Spleen (tissue), 11 donors: ENCODE measurements around the gene TMEM218. TPM values are rescaled to one million over a fixed set of nuclear protein-coding genes. Genes with fewer than 3 reads are reported as not detected.
"Not testable (repeated sequence)": the region's sequence is repeated elsewhere in the genome, so short reads cannot be mapped to it uniquely, and the experiment has no call there.

Source experiments
- DNase-seq: peaks from one replicate; pipeline ENCODE4 v3.0.0-alpha.2; 2020
- H3K27ac ChIP-seq, 8 donors: fragments of 200-600 bp; sonication (generic) in 7 of 8; 1 replicate in 4 of 8; 2 replicates in 4 of 8; pipeline versions ENCODE4 v1.5.0 to v1.8.0; 2016 to 2021; ENCODE audit warnings: inconsistent platforms in 4 of 8, mild to moderate bottlenecking in 4 of 8, moderate library complexity in 1 of 8
- H3K27me3 ChIP-seq, 7 donors: fragments of 200-600 bp; sonication (generic) in 6 of 7; replicated peaks in 1 of 7; 1 replicate in 4 of 7; 2 replicates in 3 of 7; pipeline versions ENCODE4 v1.5.0 to v1.8.0; 2016 to 2021; ENCODE audit warnings: inconsistent platforms in 3 of 7, mild to moderate bottlenecking in 1 of 7
- H3K36me3 ChIP-seq, 6 donors: fragments of 200-600 bp; sonication (generic) in 5 of 6; 1 replicate in 4 of 6; 2 replicates in 2 of 6; pipeline versions ENCODE4 v1.5.0 to v1.8.0; 2016 to 2021; ENCODE audit warnings: inconsistent platforms in 2 of 6
- H3K4me1 ChIP-seq, 6 donors: fragments of 200-600 bp; sonication (generic) in 5 of 6; 1 replicate in 3 of 6; 2 replicates in 3 of 6; pipeline versions ENCODE4 v1.5.0 to v1.8.0; 2016 to 2021; ENCODE audit warnings: inconsistent platforms in 3 of 6
- H3K4me3 ChIP-seq, 8 donors: fragments of 200-600 bp; sonication (generic) in 7 of 8; 1 replicate in 4 of 8; 2 replicates in 4 of 8; pipeline versions ENCODE4 v1.5.0 to v1.8.0; 2016 to 2021; ENCODE audit warnings: inconsistent platforms in 4 of 8, mild to moderate bottlenecking in 4 of 8, moderate library complexity in 2 of 8
- H3K9me3 ChIP-seq, 8 donors: fragments of 200-600 bp; sonication (generic) in 7 of 8; 1 replicate in 4 of 8; 2 replicates in 4 of 8; pipeline versions ENCODE4 v1.5.0 to v1.8.0; 2016 to 2021; ENCODE audit warnings: inconsistent platforms in 4 of 8
- POLR2A ChIP-seq, 3 donors: fragments of 450-650 bp; IDR thresholded peaks; one replicate each; pipeline ENCODE4 v1.5.1; 2017; ENCODE audit warnings: antibody characterized with exemption in 3 of 3, mild to moderate bottlenecking in 1 of 3
- POLR2AphosphoS5 ChIP-seq, 3 donors: sonication (generic); formaldehyde crosslinking; IDR thresholded peaks; one replicate each; pipeline ENCODE4 v1.5.1; 2017; ENCODE audit warnings: antibody characterized with exemption in 3 of 3
- WGBS, 5 donors: extraction: QIAGEN DNeasy Blood & Tissue Kit in 3 of 5; methylation state at CpG; one replicate each; pipeline versions ENCODE4 v1.1.5 to v1.1.7; 2013 to 2018; 5-methylcytosine and 5-hydroxymethylcytosine counted together
- intact Hi-C: fragments of 100-400 bp; cut with DNase I; formaldehyde crosslinking; loops from one replicate; pipeline ENCODE4 v1.15.0; 2023; ENCODE audit warnings: low total_unique reads
- polyA plus RNA-seq, 3 donors: library from polyadenylated mRNA; stranded (reverse); fragments of 200-250 nt; gene quantifications; one replicate each; pipeline ENCODE4 v1.2.1, GENCODE V29; 2013
- total RNA-seq, 7 donors: library from RNA; depleted of rRNA in 3 of 7; stranded (reverse); fragments of >200 nt in 3 of 7; fragmentation: NEBNext Ultra II Directional in 4 of 7; extraction: Animal tissue kit (Norgen Biotek cat#: 25700) in 4 of 7; gene quantifications; one replicate each; pipeline versions ENCODE4 v1.1.0 to v1.2.1, GENCODE V29; 2016 to 2021
- TF ChIP-seq, protein P1 (sequence below), 11 experiments: fragments of 200-600 bp in 7 of 11; fragments of 450-650 bp in 4 of 11; sonication (generic) in 4 of 11; IDR thresholded peaks in 8 of 11; conservative IDR thresholded peaks in 3 of 11; 1 replicate in 7 of 11; 2 replicates in 4 of 11; pipeline versions ENCODE4 v1.4.0 to v1.8.0; 2016 to 2021; ENCODE audit warnings: antibody characterized with exemption in 11 of 11, inconsistent platforms in 4 of 11, mild to moderate bottlenecking in 1 of 11
- donor health status: healthy with polysubstance abuse.
- donor health status: DM: no; HTN: no; CAD: no; lungs with moderate emphysema.
- donor health status: DM: no; HTN: no; CAD: no.
- donor health status: Bipolar disorder and iron deficiency.
- donor health status: healthy.
- donor health status: DM: no; HTN: no; CAD: no.
- donor health status: DM: yes; HTN: yes; CAD: no.

The TMEM218 gene
- total and polyA plus RNA-seq, 10 donors = 12.0 to 34.7 (median 20.7) TPM

DNA sequence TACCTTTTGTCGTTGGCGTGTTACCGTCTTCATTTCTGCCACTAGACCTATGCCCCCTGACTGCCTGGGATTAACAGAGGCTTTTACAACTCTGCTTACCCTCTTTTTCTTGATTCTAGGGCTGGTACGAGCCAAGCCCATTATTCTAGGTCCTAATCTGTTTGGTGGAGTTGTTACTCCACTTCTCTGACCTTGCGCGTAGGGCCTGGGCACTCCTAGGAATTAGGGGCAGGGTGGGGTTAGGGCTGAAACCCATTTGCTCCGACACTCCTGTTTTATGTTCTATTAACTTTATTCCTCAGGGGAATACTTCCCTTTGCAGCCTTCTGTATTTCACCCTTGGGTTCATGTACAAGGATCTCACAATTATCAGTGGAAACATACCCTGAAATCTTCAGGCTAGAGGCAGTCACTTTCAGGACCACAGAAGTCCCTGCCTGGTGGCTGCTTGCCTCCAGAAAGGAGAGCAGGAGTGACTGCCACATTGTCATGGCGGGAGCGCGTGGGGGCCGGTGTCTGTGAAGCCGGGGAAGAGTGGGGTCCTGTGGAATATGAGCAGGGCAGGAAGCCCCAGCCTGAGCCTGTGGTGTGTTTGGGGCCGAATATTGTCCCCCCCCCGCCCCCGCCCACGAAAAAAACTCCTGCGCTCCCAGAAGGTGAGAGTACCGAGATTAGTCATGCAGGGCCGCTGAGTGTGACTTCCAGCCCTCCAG, 49.1 kb downstream of the TMEM218 start:
- DNase-seq = no peak

DNA sequence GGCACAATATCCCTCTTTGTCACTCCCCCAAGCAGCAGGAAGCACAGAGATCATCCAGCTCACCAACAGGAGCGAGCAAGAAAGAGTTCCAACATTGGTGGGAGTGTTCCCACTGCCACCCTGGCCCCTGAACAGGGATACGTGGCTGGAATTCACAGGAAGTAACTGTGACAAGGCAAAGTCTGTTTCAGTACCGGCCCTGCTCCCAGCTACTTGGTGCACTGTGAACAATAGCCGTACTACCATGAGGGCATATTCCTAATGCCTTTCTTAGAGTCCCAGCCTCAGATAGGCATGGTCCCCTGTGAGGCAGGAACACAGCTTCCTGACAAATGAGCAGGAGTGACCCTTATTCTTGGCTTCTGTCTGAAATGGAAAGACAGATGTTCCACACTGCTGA, 50.1 kb downstream of the TMEM218 start:
- WGBS, 5 donors = 65 to 86% (median 82%) methylated on average over 4 of the region's 4 CpGs
- Histone ChIP-seq H3K9me3 (peaks cover 0 to 1% (median 0%) of the 10 kb centered on the region in 8 donors), H3K4me1 (peaks cover 0 to 30% (median 15%) of the 10 kb centered on the region in 6 donors), H3K27me3 (peaks cover 0 to 28% (median 0%) of the 10 kb centered on the region in 7 donors), H3K4me3 (no peak overlapping the region), H3K27ac (no peak overlapping the region), H3K36me3 (no peaks in the 10 kb centered on the region)
- TF ChIP-seq, protein P1, sequence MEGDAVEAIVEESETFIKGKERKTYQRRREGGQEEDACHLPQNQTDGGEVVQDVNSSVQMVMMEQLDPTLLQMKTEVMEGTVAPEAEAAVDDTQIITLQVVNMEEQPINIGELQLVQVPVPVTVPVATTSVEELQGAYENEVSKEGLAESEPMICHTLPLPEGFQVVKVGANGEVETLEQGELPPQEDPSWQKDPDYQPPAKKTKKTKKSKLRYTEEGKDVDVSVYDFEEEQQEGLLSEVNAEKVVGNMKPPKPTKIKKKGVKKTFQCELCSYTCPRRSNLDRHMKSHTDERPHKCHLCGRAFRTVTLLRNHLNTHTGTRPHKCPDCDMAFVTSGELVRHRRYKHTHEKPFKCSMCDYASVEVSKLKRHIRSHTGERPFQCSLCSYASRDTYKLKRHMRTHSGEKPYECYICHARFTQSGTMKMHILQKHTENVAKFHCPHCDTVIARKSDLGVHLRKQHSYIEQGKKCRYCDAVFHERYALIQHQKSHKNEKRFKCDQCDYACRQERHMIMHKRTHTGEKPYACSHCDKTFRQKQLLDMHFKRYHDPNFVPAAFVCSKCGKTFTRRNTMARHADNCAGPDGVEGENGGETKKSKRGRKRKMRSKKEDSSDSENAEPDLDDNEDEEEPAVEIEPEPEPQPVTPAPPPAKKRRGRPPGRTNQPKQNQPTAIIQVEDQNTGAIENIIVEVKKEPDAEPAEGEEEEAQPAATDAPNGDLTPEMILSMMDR (IDR thresholded peaks at IDR 0.05 in 8 of 11, conservative IDR thresholded peaks at IDR 0.05 in 3 of 11) = no peak
- TF ChIP-seq POLR2AphosphoS5 (IDR thresholded peaks at IDR 0.05) = no peak
- no peak for TF ChIP-seq POLR2A (IDR thresholded peaks at IDR 0.05)
- DNase-seq = no peak
- intact Hi-C loops = no loop called here

More for the DNA sequence above, 49.1 kb downstream of the TMEM218 start:
- Histone ChIP-seq H3K27me3 (peaks cover 0 to 28% (median 0%) of the 10 kb centered on the region in 7 donors), H3K4me3 (peak overlapping the region; percentile 46 to 78 (median 56)), H3K27ac (peak overlapping the region; percentile 27 to 92 (median 84)), H3K9me3 (no peaks in the 10 kb centered on the region), H3K36me3 (no peaks in the 10 kb centered on the region), H3K4me1 (peaks cover 0 to 34% (median 15%) of the 10 kb centered on the region in 6 donors)
- TF ChIP-seq POLR2A (IDR thresholded peaks at IDR 0.05) (no peak), POLR2AphosphoS5 (IDR thresholded peaks at IDR 0.05) (no peak)
- TF ChIP-seq, protein P1 (IDR thresholded peaks at IDR 0.05 in 8 of 11, conservative IDR thresholded peaks at IDR 0.05 in 3 of 11) = no peak
- intact Hi-C loops = no loop called here
- 42 to 46% (median 44%) methylated on average over 17 to 19 of the region's 19 CpGs for WGBS, 5 donors

DNA sequence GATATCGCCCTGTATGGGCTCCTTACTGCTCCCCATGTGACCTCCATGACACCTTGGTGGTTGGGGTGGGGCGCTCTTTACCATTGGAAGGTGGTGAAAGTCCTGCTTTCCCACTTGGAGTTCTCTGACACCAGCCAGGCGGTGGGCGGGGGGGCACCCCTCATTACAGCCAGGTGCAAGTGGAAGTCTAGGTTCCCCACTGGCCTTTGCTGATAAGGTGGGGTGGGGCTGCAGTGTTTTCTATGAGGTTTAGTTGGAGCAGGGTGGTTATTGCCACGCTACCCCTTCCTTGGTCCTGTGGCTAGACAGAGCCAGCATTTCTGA, 53.8 kb downstream of the TMEM218 start:
- no peak for DNase-seq
- no peak overlapping the region for H3K4me3 ChIP-seq
- H3K27ac ChIP-seq = no peak overlapping the region
- TF ChIP-seq, protein P1 (IDR thresholded peaks at IDR 0.05 in 8 of 11, conservative IDR thresholded peaks at IDR 0.05 in 3 of 11) = no peak
- TF ChIP-seq POLR2A (IDR thresholded peaks at IDR 0.05) (no peak), POLR2AphosphoS5 (IDR thresholded peaks at IDR 0.05) (no peak)
- H3K9me3 ChIP-seq = peaks cover 0 to 4% (median 0%) of the 10 kb centered on the region in 8 donors
- peaks cover 0 to 11% (median 0%) of the 10 kb centered on the region in 7 donors for H3K27me3 ChIP-seq
- 93 to 97% (median 95%) methylated on average over 5 of the region's 5 CpGs for WGBS, 5 donors
- no peaks in the 10 kb centered on the region for H3K36me3 ChIP-seq
- intact Hi-C loops = no loop called here
- peaks cover 0 to 5% (median 0%) of the 10 kb centered on the region in 6 donors for H3K4me1 ChIP-seq

DNA sequence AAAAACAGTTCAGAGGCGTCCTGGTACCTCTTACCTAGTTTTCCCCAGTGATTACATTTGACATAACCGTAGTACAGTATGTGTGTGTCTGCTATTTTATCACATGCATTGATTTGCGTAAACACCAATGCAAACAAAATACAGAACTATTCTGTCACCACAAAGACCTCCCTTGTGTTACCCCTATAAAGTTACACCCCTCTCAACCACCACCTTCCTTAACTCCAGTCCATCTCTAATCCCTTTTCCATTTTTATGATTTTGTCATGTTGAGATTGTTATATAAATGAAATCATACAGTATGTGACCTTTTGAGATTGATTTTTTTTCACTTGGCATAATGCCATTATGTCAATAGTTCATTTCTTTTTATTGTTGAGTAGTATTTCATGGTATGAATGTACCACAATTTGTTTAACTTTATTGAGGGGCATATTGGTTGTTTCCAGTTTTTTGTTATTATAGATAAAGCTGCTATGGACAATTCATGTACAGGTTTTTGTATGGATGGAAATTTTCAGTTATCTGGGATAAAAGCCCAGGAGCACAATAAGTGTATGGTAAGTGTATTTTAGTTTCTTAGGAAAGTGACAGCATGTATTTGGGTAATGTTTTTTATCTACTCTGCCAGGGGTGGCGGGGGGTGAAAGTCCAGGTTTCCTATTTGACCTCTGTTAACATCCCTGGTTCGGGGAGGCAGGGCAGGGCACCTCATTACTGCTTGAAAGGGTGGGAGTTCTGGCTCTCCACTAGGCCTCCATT, 54.3 kb downstream of the TMEM218 start:
- WGBS, 5 donors = 82 to 91% (median 88%) methylated on average over 5 of the region's 5 CpGs
- H3K4me3 ChIP-seq = no peak overlapping the region
- TF ChIP-seq POLR2AphosphoS5 (IDR thresholded peaks at IDR 0.05) (no peak), POLR2A (IDR thresholded peaks at IDR 0.05) (no peak)
- TF ChIP-seq, protein P1 (IDR thresholded peaks at IDR 0.05 in 8 of 11, conservative IDR thresholded peaks at IDR 0.05 in 3 of 11) = no peak

DNA sequence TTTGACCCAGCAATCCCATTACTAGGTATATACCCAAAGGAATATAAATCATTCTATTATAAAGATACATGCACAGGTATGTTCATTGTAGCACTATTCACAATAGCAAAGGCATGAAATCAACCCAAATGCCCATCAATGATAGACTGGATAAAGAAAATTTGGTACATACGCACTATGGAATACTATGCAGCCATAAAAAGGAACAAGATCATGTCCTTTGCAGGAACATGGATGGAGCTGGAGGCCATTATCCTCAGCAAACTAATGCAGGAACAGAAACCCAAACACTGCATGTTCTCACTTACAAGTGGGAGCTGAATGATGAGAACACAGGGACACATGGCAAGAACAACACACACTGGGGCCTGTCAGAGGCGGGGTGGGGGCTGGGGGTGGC, 55.3 kb downstream of the TMEM218 start:
- H3K4me1 ChIP-seq, intact Hi-C loops, DNase-seq, H3K9me3 ChIP-seq, H3K27me3 ChIP-seq, H3K36me3 ChIP-seq, H3K27ac ChIP-seq, H3K4me3 ChIP-seq: not testable (repeated sequence)
- WGBS, 5 donors = 90 to 100% (median 97%) methylated on average over 2 of the region's 2 CpGs

More for the DNA sequence above, 54.3 kb downstream of the TMEM218 start:
- H3K9me3 ChIP-seq = peaks cover 0 to 4% (median 0%) of the 10 kb centered on the region in 8 donors
- H3K4me1 ChIP-seq = peaks cover 0 to under 1% (median 0%) of the 10 kb centered on the region in 6 donors
- H3K27me3 ChIP-seq = peaks cover 0 to 5% (median 0%) of the 10 kb centered on the region in 7 donors
- no peaks in the 10 kb centered on the region for H3K36me3 ChIP-seq
- H3K27ac ChIP-seq = no peak overlapping the region
- DNase-seq = no peak
- intact Hi-C loops = no loop called here
